K562 (cell line): Measurements from ENCODE around the gene PRF1. TPM values are rescaled to one million over a fixed set of nuclear protein-coding genes. Genes with fewer than 3 reads are reported as not detected.
A peak's percentile ranks its signal among the peaks of the same experiment; 100 is the strongest.

Experiments used
- ADNP ChIP-seq: fragments of 200-800 bp; sonication (Bioruptor generic); IDR thresholded peaks from 2 replicates; pipeline ENCODE4 v1.6.1; 2016; ENCODE audit warnings: missing genetic modification characterization, missing compliant biosample characterization
- ATF2 ChIP-seq: sonication (generic); formaldehyde crosslinking; IDR thresholded peaks from 2 replicates; pipeline ENCODE4 v1.8.1; 2022; ENCODE audit warnings: missing genetic modification reagents
- CBX2 ChIP-seq: fragments of 200-600 bp; sonication (generic); IDR thresholded peaks from one replicate; pipeline ENCODE4 v1.6.1; 2012; ENCODE audit warnings: mild to moderate bottlenecking, low read length, inconsistent platforms; ENCODE audit not compliant: insufficient read depth, poor library complexity, severe bottlenecking
- DPF2 ChIP-seq: fragments of 450-650 bp; IDR thresholded peaks from 2 replicates; pipeline ENCODE4 v1.6.1; 2016
- EGR1 ChIP-seq: fragments of 450-650 bp; conservative IDR thresholded peaks from 2 replicates; pipeline ENCODE4 v1.6.1; 2017; ENCODE audit warnings: mild to moderate bottlenecking
- FOXK1 ChIP-seq: sonication (generic); formaldehyde crosslinking; IDR thresholded peaks from 2 replicates; pipeline ENCODE4 v1.8.0; 2022; ENCODE audit warnings: missing genetic modification reagents, mild to moderate bottlenecking, borderline replicate concordance
- LARP7 ChIP-seq: fragments of 450-650 bp; IDR thresholded peaks from 2 replicates; pipeline ENCODE4 v1.6.1; 2016
- MED1 ChIP-seq: sonication (generic); formaldehyde crosslinking; IDR thresholded peaks from 2 replicates; pipeline ENCODE4 v1.8.1; 2023; ENCODE audit warnings: missing genetic modification reagents, borderline replicate concordance
- MYBL2 ChIP-seq, 2 experiments: fragments of 450-650 bp in 1 of 2; sonication (generic) in 1 of 2; formaldehyde crosslinking in 1 of 2; IDR thresholded peaks; 2 replicates each; pipeline versions ENCODE4 v1.6.1 to v1.8.1; 2017 to 2022; ENCODE audit warnings: borderline replicate concordance in 1 of 2, inconsistent platforms in 1 of 2, low read depth in 1 of 2, mild to moderate bottlenecking in 1 of 2, missing genetic modification reagents in 1 of 2, moderate library complexity in 1 of 2
- RBBP5 ChIP-seq: fragments of 200-600 bp; sonication (generic); IDR thresholded peaks from 2 replicates; pipeline ENCODE4 v1.6.1; 2012; ENCODE audit warnings: borderline replicate concordance, mild to moderate bottlenecking, low read length, control low read depth, inconsistent platforms; ENCODE audit not compliant: insufficient read depth, poor library complexity, severe bottlenecking
- RUNX1 ChIP-seq: sonication (generic); IDR thresholded peaks from 2 replicates; pipeline ENCODE4 v1.6.1; 2016; ENCODE audit warnings: antibody characterized with exemption, low read depth
- SMARCA4 ChIP-seq: fragments of 450-650 bp; IDR thresholded peaks from 2 replicates; pipeline ENCODE4 v1.6.1; 2016
- ZNF12 ChIP-seq: sonication (generic); formaldehyde crosslinking; IDR thresholded peaks from 2 replicates; pipeline ENCODE4 v1.4.0; 2020; ENCODE audit warnings: mild to moderate bottlenecking, missing genetic modification reagents
- ZNF274 ChIP-seq: IDR thresholded peaks from 2 replicates; pipeline ENCODE4 v1.6.1; 2011; ENCODE audit warnings: low read depth, mild to moderate bottlenecking, low read length, moderate library complexity, borderline replicate concordance
- ZNF347 ChIP-seq: fragments of 450-650 bp; formaldehyde crosslinking; IDR thresholded peaks from 2 replicates; pipeline ENCODE4 v1.4.0; 2020; ENCODE audit warnings: low read depth, mild to moderate bottlenecking, moderate library complexity
- ZNF57 ChIP-seq: fragments of 450-650 bp; formaldehyde crosslinking; IDR thresholded peaks from 2 replicates; pipeline ENCODE4 v1.4.0; 2020; ENCODE audit warnings: mild to moderate bottlenecking, moderate library complexity
- ZNF764 ChIP-seq: fragments of 250-450 bp; sonication (Bioruptor Pico); IDR thresholded peaks from 2 replicates; pipeline ENCODE4 v1.4.0; 2020; ENCODE audit warnings: low read depth, mild to moderate bottlenecking, moderate library complexity
- ZNF77 ChIP-seq: fragments of 250-450 bp; sonication (Bioruptor Pico); IDR thresholded peaks from 2 replicates; pipeline ENCODE4 v1.5.0; 2020
- polyA plus RNA-seq, 8 experiments: library from polyadenylated mRNA; depleted of rRNA in 4 of 8; stranded (reverse) in 5 of 8; unstranded in 3 of 8; fragments of >200 nt; fragmentation: Nextera tagmentation in 2 of 8; fragmentation: Illumina TruSeq in 1 of 8; extraction: Ambion mirVana in 2 of 8; extraction: Trizol in 1 of 8; gene quantifications; 2 replicates each; pipeline versions ENCODE4 v1.2.1 to v1.2.3, GENCODE V29; 2011 to 2014; ENCODE audit warnings: inconsistent platforms in 1 of 8, missing spikeins in 1 of 8
- total RNA-seq, 7 experiments: library from RNA; depleted of rRNA in 6 of 7; stranded (reverse); fragments of >200 nt in 6 of 7; fragmentation: Illumina TruSeq in 2 of 7; extraction: Trizol in 2 of 7; gene quantifications; 2 replicates each; pipeline versions ENCODE4 v1.2.1 to v1.2.3, GENCODE V29; 2011 to 2021; ENCODE audit warnings: low replicate concordance in 1 of 7
- TF ChIP-seq, protein P1 (sequence below): fragments of 450-650 bp; formaldehyde crosslinking; IDR thresholded peaks from 2 replicates; pipeline ENCODE4 v1.4.0; 2020; ENCODE audit warnings: mild to moderate bottlenecking

PRF1 gene
- total and polyA plus RNA-seq, 9 of the 15 experiments (the other 6 are each of a cell fraction or from before 2014, with no cell fraction given), result 3.8 to 8.6 (median 6.3) TPM

DNA sequence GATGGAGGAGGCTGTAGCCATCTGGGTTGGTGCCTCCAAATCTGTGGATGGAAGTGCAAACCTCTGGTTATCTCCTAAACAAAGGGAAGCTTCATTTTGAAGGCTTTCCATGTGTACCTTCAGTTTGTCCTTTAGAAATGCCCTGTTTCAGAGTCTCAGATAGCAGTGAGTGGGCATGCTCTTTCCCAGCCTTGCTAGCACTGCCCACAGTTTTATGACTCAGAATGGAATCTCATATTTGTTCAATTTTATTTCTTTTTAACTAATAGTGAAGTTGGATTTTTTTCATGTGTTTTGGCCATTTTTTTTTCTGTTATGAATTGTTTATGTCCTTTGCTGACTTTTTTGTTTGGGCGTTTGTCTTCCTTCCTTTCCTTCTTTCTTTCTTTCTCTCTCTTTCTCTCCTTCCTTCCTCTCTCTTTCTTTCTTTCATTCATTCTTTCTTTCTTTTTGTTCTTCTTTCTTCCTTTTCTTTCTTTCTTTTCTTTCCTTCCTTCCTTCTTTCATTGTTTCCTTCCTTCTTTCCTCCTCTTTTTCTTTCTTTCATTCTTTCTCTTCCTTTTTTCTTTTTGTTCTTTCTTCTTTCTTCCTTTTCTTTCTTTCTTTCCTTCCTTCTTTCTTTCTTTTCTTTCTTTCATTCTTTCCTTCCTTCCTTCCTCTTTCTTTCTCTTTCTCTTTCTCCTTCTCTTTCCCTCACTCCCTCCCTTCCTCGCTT is 25.6 kb downstream of the PRF1 start (continued):
- TF ChIP-seq ZNF77 (CRISPR knock-in tag) (no peak), RUNX1 (no peak), ADNP (tag) (no peak), ZNF12 (CRISPR knock-in tag) (no peak), ATF2 (CRISPR knock-in tag) (no peak), DPF2 (no peak; the same call in 1 of the 2 replicates), LARP7 (peak; percentile 80; the same call in 1 of the 2 replicates), ZNF57 (CRISPR knock-in tag) (no peak), MYBL2 (IDR thresholded peaks at IDR 0.05; ENCODE audit: low read depth) (peak; percentile 35; the same call in 1 of the 2 replicates), MYBL2 (CRISPR knock-in tag; IDR thresholded peaks at IDR 0.05; ENCODE audit: borderline replicate concordance) (no peak), ZNF764 (CRISPR knock-in tag) (no peak), ZNF274 (no peak), RBBP5 (no peak), SMARCA4 (no peak), EGR1 (no peak), ZNF347 (CRISPR knock-in tag) (no peak), MED1 (CRISPR knock-in tag) (no peak), FOXK1 (CRISPR knock-in tag) (no peak), CBX2 (no peak)
- TF ChIP-seq, protein P1, sequence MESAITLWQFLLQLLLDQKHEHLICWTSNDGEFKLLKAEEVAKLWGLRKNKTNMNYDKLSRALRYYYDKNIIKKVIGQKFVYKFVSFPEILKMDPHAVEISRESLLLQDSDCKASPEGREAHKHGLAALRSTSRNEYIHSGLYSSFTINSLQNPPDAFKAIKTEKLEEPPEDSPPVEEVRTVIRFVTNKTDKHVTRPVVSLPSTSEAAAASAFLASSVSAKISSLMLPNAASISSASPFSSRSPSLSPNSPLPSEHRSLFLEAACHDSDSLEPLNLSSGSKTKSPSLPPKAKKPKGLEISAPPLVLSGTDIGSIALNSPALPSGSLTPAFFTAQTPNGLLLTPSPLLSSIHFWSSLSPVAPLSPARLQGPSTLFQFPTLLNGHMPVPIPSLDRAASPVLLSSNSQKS, result no peak
